AG04450 (cell line): ENCODE results near the gene AK4. TPM values are rescaled to one million over a fixed set of nuclear protein-coding genes. Genes with fewer than 3 reads are reported as not detected.

ENCODE experiments used
- CTCF ChIA-PET: fragments of 300-600, 350-600 bp; formaldehyde crosslinking; extraction: SDS; loops from one replicate; lab custom pipeline; 2022; ENCODE audit warnings: antibody characterized with exemption, inconsistent platforms; lab: Charles Lee
- POLR2A ChIA-PET: fragments of 350-600 bp; formaldehyde crosslinking; extraction: SDS; loops from one replicate; lab custom pipeline; 2021; ENCODE audit warnings: antibody characterized with exemption, inconsistent platforms; lab: Yijun Ruan, JAX
- DNase-seq: peaks from one replicate; pipeline ENCODE4 v3.0.0-alpha.2; 2011; ENCODE audit warnings: low read depth, low spot score
- H3K27ac ChIP-seq: one replicate; pipeline ENCODE4 v1.5.1; 2012; ENCODE audit warnings: low read depth, low read length, control low read depth
- H3K27me3 ChIP-seq: one replicate; pipeline ENCODE4 v1.6.0; 2012; ENCODE audit warnings: low read length; ENCODE audit not compliant: control insufficient read depth, insufficient read depth
- H3K4me3 ChIP-seq: 2 replicates; pipeline ENCODE4 v1.5.1; 2011; ENCODE audit warnings: mild to moderate bottlenecking, low read depth, low read length, control low read depth
- H3K9me3 ChIP-seq: 2 replicates; pipeline ENCODE4 v1.5.1; 2012; ENCODE audit warnings: low read length; ENCODE audit not compliant: control insufficient read depth, insufficient read depth
- CTCF ChIP-seq: IDR thresholded peaks from 2 replicates; pipeline ENCODE4 v1.5.1; 2011; ENCODE audit warnings: low read depth, low read length, control low read depth, inconsistent platforms
- polyA plus RNA-seq: library from polyadenylated mRNA; depleted of rRNA; stranded (reverse); fragments of >200 nt; gene quantifications from 2 replicates; pipeline ENCODE4 v1.2.3, GENCODE V29; 2011

Gene AK4
- polyA plus RNA-seq, 1 experiment: 0.78 TPM

- ChIA-PET CTCF (no interaction called here), POLR2A (no interaction called here)
- no peaks in the 10 kb centered on the region for H3K9me3 ChIP-seq
- H3K27me3 ChIP-seq: peaks cover 25% of the 10 kb centered on the region
- H3K4me3 ChIP-seq: no peak overlapping the region
- no peak for DNase-seq
- no peak for TF ChIP-seq CTCF
- no peak overlapping the region for H3K27ac ChIP-seq
These were observed 117.3 kb downstream of the AK4 start for GRCh38 chr1:65265296-65265650.

- Histone ChIP-seq H3K27ac (no peak overlapping the region), H3K9me3 (no peaks in the 10 kb centered on the region), H3K4me3 (peak overlapping the region; percentile 22; the same call in 1 of the 2 replicates), H3K27me3 (peaks cover 25% of the 10 kb centered on the region)
- CTCF ChIA-PET: no interaction called here
- no peak for DNase-seq
- POLR2A ChIA-PET: no interaction called here
- TF ChIP-seq CTCF: 0 out of 2 replicates have a peak, but pooled peaks have one; percentile 9
These were observed 117.8 kb downstream of the AK4 start for GRCh38 chr1:65265651-65266351.

GRCh38 chr1:65266476-65266875, 118.5 kb downstream of the AK4 start:
- POLR2A ChIA-PET: no interaction called here
- no peak for DNase-seq
- Histone ChIP-seq H3K4me3 (no peak overlapping the region), H3K27ac (no peak overlapping the region), H3K27me3 (peaks cover 25% of the 10 kb centered on the region), H3K9me3 (no peaks in the 10 kb centered on the region)
- no peak for TF ChIP-seq CTCF
- CTCF ChIA-PET: interaction anchor here (0.7 kb wide), 1 partner anchor 864 kb away, joined by 3 read pairs; no protein-coding TSS in a partner anchor

- CTCF ChIA-PET: interaction anchor here (1.4 kb wide), 1 partner anchor 421 kb away, joined by 3 read pairs; no protein-coding TSS in a partner anchor
These were observed 119.3 kb downstream of the AK4 start for GRCh38 chr1:65267271-65267670.

More at GRCh38 chr1:65267271-65267670, 119.3 kb downstream of the AK4 start:
- DNase-seq: no peak
- no peak for TF ChIP-seq CTCF
- Histone ChIP-seq H3K27me3 (peaks cover 25% of the 10 kb centered on the region), H3K9me3 (no peaks in the 10 kb centered on the region), H3K27ac (no peak overlapping the region), H3K4me3 (no peak overlapping the region)
- POLR2A ChIA-PET: no interaction called here
